H1 (cell line): Measurements from ENCODE around the gene S100A10.

Source experiments
- GABPA ChIP-seq: IDR thresholded peaks from 2 replicates; pipeline ENCODE4 v1.6.1; 2011; ENCODE audit warnings: mild to moderate bottlenecking, low read length, moderate library complexity, borderline replicate concordance; ENCODE audit not compliant: insufficient read depth
- TBP ChIP-seq: IDR thresholded peaks from 2 replicates; pipeline ENCODE4 v1.6.1; 2011; ENCODE audit warnings: low read depth, low read length, improper control_type of control experiment
- TF ChIP-seq, protein P1 (sequence below), 3 experiments: IDR thresholded peaks; 1 replicate in 2 of 3; 2 replicates in 1 of 3; pipeline versions ENCODE4 v1.5.1 to v1.6.1; 2011; ENCODE audit warnings: low read length in 3 of 3, mild to moderate bottlenecking in 3 of 3, inconsistent platforms in 2 of 3, low read depth in 1 of 3, moderate library complexity in 1 of 3; ENCODE audit not compliant: insufficient read depth in 1 of 3; ENCODE audit errors: control extremely low read depth in 1 of 3
- TF ChIP-seq, protein P2 (sequence below): IDR thresholded peaks from 2 replicates; pipeline ENCODE4 v1.6.1; 2011; ENCODE audit warnings: low read depth, mild to moderate bottlenecking, low read length; ENCODE audit not compliant: insufficient read depth

- TF ChIP-seq, protein P1, sequence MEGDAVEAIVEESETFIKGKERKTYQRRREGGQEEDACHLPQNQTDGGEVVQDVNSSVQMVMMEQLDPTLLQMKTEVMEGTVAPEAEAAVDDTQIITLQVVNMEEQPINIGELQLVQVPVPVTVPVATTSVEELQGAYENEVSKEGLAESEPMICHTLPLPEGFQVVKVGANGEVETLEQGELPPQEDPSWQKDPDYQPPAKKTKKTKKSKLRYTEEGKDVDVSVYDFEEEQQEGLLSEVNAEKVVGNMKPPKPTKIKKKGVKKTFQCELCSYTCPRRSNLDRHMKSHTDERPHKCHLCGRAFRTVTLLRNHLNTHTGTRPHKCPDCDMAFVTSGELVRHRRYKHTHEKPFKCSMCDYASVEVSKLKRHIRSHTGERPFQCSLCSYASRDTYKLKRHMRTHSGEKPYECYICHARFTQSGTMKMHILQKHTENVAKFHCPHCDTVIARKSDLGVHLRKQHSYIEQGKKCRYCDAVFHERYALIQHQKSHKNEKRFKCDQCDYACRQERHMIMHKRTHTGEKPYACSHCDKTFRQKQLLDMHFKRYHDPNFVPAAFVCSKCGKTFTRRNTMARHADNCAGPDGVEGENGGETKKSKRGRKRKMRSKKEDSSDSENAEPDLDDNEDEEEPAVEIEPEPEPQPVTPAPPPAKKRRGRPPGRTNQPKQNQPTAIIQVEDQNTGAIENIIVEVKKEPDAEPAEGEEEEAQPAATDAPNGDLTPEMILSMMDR (IDR thresholded peaks at IDR 0.05; ENCODE audit: control extremely low read depth in 1 of 3, insufficient read depth in 1 of 3, low read depth in 1 of 3, low read length in 3 of 3): no peak
- no peak for TF ChIP-seq TBP
- TF ChIP-seq GABPA: no peak
- TF ChIP-seq, protein P2, sequence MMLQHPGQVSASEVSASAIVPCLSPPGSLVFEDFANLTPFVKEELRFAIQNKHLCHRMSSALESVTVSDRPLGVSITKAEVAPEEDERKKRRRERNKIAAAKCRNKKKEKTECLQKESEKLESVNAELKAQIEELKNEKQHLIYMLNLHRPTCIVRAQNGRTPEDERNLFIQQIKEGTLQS: no peak
Observed at GRCh38 chr1:152039461-152039860, 45.8 kb upstream of the S100A10 start.
